CMK (cell line): ENCODE data around the gene KRTAP19-8.

Experiments
- DNase-seq: peaks from one replicate; pipeline ENCODE4 v3.0.0-alpha.2; 2010; ENCODE audit warnings: low read depth

The KRTAP19-8 gene, protein sequence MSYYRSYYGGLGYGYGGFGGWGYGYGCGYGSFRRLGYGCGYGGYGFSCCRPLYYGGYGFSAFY

DNA sequence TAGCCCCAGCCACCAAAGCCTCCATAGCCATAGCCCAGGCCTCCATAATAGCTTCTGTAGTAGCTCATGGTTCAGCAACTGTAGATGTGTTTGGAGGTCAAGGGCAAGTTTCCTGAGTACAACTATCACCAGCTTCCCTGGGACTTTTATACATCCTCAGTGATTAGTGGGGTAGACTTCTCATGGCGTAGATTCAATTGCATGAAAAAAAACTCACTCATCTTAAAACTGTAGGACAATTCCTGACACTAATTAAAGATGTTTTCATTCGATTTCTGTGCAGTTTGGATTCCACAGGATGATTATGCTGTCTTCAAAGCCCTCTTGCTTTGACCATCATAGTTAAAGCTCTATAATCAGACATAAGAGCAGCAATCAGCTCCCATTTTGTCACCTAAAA, at the start of gene KRTAP19-8:
Gene KRTAP19-8, minus strand, starts transcription at position 101 of the 400 bp plus-strand sequence. Its CDS starts 33 bp downstream, at position 68.
- no peak for DNase-seq

DNA sequence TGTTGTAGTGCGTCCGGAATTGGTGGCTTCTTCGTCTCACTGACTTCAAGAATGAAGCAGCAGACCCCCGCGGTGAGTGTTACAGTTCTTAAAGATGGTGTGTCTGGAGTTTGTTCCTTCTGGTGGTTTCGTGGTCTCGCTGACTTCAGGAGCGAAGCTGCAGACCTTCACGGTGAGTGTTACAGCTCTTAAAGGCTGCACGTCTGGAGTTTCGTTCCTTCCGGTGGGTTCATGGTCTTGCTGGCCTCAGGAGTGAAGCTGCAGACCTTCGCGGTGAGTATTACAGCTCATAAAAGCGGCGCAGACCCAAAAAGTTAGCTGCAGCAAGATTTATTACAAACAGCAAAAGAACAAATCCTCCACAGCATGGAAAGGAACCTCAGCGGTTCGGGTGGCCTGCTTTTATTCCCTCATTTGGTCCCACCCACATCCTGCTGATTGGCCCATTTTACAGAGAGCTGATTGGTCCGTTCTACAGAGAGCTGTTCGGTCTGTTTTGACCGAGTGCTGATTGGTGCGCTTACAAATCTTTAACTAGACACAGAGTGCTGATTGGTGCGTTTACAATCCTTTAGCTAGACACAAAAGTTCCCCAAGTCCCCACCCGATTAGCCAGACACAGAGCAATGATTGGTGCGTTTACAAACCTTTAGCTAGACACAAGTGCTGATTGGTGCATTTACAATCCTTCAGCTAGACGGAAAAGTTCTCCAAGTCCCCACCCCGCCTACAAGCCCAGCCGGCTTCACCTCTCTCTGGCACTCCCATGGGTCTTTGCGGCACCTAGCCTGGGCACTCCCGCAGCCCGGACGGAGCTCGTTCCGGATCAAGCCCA, 49.6 kb upstream of the KRTAP19-8 start:
- no peak for DNase-seq

DNA sequence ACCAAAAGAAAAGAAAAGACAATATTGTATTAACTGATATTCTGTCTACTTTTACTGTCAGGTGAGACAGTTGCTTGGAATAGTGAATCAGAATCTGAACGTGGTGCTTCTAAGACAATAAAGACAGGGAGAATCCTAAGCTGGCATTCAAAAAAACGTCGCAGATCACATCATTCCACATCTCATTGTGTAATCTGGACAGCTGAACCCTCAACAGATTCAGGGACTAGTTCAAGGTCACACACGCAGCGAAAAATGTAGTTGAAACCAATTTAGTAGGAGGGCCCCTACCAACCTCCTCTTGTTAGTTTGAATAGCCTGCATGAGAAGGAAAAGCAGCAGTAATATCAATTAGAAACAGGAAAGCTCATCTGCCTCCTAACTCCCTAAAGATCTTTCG, 46.4 kb upstream of the KRTAP19-8 start:
- no peak for DNase-seq

DNA sequence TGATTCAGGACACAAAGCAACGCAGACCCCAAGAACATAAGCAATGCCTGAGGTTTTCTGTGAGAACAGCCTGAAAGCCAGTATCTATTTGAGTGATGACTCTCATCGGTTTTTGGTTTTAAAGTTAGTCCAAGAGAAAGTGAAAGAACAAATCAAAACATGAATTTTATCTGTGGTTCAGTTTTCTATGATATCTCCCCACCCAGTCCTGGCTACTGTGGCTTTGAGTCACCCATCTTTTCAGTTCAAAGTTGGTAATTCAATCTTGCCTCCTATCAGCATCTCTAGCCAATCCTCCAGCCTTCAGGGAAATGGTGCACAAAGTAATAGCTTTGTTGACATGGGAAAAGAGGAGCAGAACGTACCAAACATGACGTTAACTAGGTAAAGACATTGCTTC, 40.5 kb upstream of the KRTAP19-8 start:
- no peak for DNase-seq

DNA sequence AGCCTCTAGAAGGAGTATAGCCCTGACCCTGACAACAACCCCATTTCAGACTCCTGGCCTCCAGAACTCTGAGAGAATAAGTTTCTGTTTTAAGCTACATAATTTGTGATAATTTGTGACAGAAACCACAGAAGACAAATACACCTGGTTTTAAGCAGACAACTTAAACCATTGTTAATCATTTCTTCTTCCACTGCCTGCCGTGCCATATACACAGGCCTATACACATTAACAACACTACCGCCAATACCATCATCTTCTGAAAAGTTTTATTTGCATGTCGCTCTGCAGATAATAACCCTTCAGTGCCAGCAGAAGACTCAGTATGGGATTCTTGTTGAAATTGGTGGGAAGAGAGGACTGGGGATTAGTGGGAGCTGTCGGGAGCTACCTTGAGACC, 39.9 kb upstream of the KRTAP19-8 start:
- no peak for DNase-seq

DNA sequence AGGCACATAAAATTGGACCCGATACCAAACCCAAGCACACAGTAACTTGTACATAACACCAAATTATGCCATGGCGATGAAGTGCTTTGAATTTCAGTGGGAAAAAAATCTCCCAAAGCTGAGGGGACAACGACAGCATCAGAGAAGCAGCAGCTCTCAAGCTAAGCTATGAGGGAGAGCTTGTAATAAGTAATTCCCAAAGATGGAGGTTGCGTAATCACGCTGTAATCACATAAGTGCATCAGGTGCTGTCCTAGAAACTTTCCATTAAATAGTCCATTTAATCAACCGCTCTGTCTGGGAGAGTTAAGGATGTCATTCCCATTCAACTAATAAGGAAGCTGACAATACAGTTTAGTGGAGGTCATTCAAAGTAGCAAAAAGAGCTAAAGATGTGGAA, 37.6 kb upstream of the KRTAP19-8 start:
- DNase-seq, result no peak

DNA sequence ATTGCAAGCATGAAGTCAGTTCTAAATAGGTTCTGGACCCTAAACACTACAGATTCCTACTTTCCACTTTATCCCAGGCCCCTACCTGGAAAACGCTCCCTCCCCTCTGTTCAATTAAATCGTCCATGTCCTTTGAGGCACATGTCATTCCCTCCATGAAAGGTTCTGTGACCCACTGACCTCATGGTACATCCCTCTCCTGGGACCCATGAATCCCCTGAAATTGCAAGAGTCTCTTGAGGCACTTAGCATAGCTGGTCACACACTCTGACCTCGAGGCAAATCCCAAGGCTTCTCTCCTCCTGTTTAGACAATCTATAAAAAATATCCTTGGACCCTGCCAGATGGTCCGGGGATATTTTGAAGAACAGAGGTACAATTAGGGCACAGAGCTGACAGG, 34.3 kb upstream of the KRTAP19-8 start:
- DNase-seq, result no peak

DNA sequence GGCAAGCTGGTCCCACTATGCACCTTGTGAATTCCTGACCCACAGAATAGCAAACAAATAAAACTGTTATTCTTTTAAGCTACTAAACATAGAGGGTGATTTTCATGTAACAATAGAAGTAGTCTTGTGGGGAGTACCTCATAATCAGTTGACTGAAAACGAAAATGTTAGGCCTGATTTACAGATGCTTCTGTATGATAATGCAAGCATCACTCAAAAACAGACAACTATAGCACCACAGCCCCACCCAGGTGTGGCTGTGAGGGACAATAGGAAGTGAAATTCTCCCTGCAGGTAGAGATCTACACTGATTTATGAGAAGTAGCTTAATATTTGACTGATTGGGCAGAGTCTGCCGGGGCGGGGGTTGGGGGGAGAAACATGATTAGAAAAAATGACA, 26.5 kb upstream of the KRTAP19-8 start:
- DNase-seq, result no peak

DNA sequence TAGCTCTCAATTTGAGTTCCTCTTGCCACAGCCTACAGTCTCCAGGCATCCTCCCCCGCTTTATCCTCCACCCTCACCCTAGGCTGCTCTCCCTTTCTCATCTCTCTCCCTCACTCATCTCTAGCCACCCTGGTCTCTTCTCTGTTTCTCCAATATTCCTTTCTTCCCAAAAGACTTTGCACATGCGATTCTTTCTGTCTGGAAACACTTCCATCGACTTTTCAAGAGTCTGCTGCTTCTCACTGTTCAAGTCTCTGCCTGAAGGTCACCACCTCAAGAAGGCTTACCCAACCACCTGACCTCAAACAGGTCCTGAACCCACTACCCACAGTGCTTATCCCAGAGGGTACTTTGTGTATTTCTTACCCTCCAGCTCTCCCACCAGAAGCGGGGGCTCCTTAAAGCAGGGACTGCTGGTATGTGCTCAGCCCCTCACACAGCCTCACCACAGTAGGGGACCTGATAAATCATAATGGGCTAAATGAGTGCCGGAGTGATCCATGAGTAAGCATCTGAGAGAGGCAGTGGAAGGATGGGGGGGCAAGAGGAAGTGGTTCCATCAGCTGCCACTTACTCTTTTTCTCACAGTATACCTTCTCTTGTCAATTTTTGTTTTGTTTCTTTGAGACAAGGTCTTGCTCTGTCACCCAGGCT, 14.3 kb upstream of the KRTAP19-8 start:
- no peak for DNase-seq

DNA sequence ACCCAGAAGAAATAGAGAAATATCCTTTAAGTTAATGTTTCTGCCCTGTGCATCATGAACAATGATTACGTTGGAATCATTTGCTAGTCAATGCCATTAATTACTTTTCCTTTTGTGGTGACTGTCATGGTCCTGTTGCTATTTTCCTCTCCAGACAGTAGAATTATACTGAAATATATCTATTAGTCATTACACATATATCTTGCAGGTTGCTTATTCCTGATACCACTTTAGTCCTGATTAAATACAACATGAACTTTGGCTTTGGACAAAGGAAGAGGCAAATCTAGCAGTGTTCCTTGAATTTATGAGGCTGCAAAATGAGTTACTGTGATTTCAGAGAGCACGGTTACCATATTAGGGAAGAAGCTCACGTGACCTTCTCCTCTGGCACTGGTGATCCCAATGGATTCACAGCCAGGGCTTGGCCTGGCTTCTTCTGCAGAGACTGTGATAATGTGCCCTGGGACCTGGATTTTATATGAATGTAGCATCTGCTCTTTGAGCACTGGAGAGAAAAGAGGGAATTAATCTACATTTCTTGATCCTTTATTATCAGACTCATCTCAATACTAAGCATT, 12.4 kb upstream of the KRTAP19-8 start:
- DNase-seq, result no peak

DNA sequence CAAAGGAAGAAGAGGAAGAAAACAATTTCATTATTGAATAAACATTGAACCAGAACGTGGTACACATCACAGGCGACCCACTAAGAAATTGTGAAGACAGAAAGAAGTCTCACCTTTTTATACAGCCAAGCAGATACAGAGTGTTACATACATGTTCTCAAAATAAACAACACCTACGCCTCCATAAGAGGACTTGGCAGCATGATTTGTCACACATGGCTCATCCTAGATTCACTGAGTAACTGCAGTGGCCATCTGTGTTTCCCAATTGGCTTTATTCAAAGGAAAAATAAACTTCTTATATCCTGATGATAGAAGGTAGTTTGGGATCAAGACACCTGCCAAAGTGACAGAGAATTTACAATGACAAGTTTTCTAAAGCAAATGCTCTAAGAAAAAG, 7.6 kb upstream of the KRTAP19-8 start:
- DNase-seq, result no peak

DNA sequence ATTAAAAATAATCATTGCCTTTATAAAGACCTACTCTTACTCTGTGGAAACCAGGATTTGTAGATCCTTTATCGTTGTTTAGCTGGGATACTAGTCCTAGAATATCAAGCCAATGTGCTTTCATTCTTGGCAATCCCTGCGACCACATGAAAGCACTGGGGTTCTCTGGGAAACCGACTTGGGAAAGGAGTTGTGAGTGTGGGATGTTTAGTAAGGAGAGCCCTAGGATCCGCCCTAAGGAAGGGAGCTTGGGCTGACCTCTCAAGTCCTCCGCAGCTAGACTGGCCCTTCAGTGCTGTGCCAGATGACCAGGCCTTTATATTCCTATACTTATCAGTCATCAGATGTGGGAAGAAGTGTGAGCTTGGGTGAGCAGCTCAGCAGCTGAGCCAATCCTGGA, 5.2 kb upstream of the KRTAP19-8 start:
- no peak for DNase-seq

DNA sequence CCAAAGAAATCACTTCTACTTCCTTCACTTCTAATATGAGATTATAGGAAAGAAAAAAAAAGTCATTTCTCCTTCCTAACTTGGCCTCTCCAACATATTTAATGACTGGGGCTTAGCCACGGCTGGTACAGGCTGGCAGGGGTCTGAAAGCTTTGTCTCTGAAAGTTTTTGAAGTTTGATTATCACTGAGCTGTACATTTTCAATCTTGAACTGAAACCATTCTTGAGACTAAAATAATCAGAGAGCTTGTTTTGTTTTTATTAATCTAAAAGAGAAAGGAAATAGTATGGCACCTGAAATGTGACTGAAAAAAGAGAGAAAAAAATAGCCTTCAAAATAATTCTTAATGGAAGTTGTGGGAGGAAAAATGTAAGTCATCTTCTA, 3.8 kb upstream of the KRTAP19-8 start:
- DNase-seq, result no peak

DNA sequence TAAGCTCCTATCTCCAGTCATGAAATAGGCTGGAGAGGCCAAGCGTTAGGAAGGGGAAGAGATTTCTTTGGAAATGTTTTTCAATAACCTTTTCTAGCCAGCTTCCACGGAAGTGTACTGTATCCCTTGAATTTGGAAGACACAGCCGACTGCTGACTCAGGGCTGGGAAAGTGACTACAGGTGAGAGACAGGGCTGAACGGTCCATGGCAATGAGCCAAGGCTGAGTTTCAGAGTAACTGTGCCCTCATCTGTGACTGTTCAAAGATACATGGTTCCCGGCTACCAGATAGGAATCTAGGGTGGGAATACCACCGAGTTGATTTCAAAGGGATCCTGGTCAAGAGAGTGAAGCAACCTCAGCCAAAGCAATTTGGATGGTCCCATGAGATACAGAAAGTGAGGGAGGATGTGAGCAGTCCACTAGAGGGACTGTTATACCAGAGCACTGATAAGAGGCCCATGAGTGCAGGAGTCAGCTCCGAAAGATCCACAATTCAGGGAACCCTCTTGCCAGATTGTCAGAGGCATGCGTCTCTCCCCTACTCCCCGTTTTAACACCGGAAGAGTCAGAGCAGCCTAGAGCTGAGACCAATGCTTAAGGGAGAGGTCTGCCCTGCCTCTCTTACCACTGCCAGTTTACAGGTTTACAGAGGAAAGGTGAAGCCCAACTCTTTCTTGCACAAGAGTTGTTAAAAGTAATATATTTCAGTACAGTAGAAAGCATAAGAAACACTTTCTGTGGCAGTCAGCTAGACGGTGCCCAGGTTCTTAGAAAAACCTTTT, 3.2 kb upstream of the KRTAP19-8 start:
- DNase-seq, result no peak

DNA sequence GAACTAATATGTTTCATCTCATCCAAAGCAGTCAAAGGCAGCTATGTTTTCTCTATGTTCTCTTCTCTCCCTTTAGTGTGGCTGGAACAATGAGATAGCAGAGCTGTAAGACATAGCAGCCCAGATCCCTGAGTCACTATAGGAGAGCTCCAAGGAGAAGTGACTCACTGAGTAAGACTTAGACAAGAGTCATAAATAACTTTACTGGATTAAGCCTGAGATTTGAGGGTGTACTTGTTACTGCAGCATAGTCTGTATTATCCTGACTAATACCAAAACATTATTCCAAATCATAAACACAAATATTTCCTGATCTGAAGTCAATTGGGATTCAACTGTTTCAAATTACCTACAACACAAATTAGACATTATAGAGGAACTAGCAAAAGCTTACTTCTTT, 3.9 kb downstream of the KRTAP19-8 start:
- no peak for DNase-seq

DNA sequence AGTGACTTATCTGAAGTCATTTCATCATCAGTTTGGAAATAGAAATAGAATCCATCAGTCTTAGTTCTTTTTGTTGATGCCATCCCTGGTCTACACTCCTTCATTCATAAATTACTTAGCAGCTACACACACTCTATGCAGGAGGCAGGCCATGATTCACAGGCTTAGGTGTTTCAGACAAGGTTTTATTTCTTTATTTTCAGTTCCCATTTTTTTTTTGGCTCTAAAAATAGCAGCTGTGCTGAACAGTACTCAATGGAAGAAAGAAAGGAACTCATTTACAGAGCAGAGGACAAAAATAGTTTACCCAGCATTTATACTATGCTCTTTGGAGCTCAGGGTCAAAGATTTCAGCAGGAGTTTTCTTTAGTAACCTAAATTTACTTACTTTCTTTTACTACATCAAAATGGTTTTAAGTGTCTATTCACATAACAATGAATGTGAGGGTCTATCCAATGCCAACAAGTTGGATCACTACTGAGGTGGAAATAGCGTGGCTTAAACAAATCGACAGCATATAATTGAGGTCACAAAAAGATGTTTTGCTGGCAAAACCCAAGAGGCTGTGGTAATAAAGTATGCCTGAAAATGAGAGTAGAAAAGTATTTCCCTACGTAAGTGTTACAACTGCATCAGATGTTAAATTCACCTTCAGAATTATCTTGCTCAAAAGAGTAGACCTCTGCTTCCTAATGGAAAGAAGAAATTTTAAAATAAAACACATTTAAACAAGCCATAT, 7.7 kb downstream of the KRTAP19-8 start:
- no peak for DNase-seq

DNA sequence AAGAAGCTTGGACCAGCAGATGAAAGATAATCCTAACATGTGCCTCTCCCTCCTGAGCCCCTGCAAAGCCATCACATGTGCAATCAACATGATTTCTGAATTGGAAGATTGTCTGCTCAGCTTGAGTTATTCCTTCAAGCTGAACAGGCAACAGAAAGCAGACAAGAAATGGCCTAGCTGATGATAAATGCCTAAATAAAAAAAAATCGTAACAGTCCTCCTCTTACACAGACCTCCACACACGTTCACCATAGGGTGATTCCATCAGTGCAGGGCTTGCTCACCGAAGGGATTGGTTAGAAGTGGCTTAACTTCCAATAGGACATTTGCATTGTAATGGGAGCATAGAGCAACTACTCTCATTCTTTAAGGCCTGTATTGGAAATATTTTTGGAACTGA, 14.6 kb downstream of the KRTAP19-8 start:
- no peak for DNase-seq

DNA sequence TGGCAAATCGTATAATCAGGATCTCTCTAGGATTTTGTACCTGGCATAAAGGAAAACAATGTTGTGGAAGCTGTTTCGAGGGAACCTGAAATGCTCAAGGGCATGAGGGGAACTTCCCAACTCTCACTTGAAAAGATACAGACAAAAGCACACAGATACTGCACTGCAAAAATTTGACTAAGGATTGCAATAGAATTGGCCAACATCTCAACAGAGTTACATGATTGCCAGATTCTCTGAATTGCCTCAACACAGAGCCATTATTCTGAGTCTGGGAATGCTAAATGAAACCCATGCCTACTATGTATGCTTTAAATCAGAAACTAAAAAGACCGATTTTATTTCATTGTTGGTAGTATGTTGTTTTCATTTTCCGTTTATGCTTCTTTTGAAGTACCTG, 16.0 kb downstream of the KRTAP19-8 start:
- DNase-seq, result no peak

DNA sequence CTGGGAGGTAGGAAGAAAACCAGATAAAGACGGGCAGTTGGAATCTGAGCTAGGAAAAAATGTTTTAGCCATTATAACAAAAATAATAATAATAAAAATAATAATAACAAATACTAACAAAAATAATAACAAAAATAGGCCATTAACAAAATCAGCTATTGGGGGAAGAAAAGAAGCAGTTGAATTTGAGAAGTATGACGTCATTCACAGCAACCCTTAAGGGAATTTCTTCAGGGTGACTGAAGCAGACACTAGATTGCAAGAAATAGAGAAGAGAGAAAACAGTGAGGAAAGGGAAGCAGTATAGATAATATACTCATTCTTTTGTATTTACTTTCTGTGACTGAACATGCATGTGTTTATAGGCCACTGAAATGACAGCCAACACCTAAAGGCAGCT, 20.0 kb downstream of the KRTAP19-8 start:
- no peak for DNase-seq

DNA sequence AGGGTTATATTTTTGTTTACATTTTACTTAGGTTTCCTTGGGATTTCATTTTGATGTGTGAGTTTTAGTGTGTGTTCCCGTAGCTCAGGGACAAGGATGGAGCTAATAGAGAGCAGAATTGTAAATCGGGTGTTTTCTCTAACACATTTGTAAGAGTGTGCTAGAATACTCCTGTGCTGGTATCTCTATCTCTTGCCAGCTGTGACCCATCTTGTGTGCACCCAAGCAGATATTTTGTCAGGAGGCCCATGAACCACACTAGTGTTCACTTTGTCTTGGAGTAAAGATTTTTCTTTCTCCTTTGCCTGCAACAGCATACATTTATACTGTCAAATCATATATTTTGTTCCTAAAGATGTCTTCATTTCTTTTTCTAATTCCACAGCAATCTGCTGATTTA, 23.4 kb downstream of the KRTAP19-8 start:
- no peak for DNase-seq
